NK-92 treated with Interleukin-12 subunit alpha and Interleukin-12 subunit beta, amount 100 ng/mL, for 24 hours (cell line): ENCODE results near the gene IGF2.

Experiments used
- DNase-seq: peaks from one replicate; lab custom pipeline; 2025; lab: John Stamatoyannopoulos, UW

Gene IGF2

DNA sequence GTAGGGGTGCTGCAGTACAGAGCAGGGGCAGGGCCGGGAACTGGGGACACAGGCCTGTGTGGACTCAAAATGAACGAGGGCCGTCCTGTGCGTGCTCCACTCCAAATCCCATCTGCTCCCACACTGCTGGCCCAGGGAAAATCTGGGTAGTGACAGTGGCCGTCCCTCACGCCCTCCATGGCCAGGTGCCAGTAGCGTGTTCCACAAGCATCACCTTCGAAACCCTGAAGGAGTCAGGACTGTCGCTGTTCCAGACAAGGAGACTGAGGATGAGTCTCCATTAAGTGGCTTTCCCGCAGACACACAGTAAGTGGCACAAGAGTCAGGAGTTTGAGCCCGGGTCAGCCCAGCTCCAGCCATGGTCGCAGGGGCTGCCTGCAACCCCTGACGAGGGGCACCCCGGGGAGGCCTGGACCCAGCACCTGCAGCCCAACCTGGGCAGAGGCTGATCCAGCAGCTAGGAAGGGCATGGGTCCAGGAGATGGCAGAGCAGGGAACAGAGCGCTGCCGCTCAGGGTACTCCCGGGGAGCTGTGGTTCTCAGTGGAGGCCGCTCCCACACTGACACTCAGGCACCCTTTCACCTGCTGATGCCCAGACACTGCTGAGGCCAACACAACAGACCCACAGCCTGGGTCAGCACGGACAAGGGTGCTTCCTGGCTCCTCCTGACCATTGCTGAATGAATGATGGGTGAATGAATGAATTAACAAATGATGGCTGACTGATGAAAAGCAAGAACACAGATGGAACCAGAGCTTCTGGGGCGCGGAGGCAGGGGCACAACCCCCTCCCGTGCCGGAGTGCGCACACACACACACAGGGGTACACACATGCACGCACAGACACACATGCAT, 35.3 kb downstream of the IGF2 start:
- no peak for DNase-seq

DNA sequence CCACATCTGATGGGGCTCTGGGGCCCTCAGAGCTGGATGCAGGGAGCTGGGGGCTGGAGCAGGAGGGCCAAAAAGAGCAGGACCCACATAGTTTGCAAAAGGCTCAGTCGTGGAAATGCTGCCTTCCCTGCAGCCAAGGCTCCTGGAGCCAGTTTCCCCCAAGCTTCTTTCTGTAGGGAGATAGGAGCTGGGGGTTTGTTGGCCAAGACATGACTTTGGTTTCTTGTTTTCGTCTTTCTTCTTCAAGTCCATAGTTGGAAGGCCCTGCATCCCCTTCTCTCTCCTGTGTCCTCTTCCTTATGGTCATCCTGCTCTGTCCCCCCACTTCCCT, 36.3 kb downstream of the IGF2 start:
- DNase-seq, result no peak

DNA sequence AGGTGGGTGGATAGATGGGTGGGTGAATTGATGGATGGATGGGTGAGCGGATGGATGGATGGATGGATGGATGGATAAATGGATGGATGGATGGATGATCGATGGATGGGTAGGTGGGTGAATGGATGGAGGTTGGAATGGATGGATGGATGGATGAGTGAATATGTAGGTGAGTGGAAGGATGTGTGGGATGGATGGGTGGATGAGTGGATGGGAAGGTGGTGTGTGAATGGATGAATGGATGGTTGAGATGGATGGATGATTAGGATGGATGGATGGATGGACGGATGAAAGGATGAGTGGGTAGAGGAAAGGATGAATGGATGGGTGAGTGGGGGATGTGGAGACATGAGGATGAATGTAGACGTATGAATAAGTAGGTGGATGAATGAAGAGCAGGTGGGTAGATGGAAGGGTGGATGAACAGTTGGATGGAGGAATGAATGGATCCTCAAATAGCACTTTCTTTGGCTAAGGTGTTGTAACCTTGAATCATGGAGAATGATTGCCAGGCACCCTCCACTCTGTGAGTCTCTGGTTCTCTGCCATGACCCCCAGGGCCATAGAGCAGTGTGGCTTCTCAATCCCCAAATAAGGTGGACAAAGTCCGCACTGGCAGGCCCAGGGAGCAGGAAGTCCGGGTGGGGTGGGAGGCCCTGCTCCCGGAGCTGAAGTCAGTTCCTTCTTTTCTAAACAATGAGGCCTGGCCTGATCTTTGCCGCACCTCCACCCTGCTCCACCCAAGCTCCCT, 36.9 kb downstream of the IGF2 start:
- DNase-seq, result no peak

DNA sequence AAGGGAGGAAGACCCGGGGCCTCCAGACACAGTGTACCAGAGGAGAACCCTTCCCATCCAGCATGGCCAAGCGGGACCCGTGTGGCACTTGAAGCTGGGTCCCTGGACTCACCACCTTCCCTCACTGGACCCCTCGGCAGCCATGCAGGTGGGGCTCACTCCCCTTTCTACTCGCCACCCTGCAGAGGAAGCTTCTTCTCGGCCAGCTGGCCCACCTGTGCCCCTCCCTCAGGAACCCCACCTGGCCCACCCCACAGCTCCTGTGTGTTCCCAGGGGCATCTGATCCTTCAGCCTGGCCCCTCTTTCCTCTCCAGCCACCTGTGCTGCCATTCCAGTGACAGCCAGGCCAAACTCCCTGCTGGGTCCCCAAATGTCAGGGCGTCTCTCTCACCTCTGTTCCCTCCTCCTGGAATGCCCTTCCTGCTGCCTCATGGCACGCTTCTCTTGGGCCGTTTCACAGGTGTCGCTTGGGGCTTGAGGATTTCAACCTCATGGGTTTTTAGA, 38.0 kb downstream of the IGF2 start:
- no peak for DNase-seq

DNA sequence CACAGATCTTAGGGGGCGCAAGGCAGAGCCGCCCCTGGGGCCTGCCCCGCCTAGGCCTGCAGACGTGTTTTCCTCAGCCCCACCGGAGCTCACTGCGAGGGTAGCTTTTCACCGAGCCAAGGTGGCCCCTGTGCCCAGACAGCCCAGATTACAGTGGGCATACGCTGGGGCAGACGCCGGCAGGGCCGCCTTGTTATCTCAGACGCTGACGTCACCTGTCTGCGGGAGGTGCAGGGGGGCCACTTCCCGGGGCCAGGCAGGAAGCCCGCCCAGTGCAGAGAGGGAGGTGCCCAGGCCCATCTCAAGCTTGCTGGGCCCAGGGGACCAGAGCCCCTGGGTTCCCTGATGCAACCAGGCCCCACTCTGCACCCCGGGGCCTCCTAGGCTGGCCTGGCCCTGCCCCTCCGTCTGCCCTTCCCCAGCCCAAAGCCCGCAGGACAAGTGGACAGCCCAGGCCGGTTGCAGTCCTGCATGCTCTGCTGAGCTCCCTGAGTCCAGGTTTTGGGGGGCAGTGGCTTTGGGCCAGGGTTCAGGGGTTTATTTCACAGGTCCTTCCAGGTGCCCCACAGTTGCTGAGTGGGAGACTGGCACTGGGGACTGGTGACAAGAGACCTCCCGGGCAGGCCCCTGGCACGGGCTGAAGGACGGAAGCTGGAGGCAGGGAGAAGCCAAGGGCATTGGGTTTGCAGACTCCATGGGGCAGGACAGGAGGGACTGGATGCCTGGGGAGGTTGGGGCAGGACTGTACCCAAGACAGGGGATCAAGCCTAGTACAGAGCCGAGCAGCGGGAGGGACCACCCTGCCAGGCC, 38.6 kb downstream of the IGF2 start:
- DNase-seq, result no peak

DNA sequence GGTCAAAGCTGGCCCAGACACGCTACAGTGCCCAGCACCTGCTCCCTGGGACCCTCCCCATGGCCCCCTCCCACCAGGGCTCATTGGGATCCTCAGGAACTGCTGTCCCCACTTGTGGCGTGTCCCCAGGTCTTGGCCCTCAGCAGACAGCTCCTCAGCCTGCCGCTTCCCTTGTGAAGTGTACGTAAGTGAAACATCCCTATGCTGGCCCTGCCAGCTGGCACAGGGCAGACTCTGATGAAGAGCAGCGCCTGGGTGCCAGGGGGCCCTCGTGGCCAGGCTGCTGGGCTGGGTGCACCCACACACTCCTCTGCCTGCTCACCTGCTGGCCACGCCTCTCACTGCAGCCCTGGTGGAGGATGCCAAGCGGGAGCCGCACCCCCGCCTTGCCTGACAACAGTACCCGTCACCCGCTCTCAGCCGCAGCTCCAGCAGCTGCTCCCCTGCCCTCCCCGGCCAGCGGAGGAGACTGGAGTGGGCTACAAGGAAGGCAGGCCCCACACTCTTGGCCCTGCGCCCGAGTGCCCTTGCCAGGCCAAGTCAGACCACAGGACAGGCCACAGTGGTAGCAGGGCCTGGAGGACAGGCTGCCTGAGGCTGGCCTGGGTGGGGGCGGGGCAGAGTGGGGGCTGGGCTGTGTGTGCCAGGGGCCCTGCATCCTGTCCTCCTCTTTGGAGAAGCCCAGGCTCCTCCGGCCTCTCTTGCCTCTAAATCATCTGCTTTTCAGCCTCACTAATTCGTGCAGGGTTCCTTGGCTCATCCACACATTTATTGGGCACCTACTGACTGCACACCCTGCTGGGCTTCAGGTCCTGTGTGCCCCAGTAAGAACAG, 39.5 kb downstream of the IGF2 start:
- no peak for DNase-seq

DNA sequence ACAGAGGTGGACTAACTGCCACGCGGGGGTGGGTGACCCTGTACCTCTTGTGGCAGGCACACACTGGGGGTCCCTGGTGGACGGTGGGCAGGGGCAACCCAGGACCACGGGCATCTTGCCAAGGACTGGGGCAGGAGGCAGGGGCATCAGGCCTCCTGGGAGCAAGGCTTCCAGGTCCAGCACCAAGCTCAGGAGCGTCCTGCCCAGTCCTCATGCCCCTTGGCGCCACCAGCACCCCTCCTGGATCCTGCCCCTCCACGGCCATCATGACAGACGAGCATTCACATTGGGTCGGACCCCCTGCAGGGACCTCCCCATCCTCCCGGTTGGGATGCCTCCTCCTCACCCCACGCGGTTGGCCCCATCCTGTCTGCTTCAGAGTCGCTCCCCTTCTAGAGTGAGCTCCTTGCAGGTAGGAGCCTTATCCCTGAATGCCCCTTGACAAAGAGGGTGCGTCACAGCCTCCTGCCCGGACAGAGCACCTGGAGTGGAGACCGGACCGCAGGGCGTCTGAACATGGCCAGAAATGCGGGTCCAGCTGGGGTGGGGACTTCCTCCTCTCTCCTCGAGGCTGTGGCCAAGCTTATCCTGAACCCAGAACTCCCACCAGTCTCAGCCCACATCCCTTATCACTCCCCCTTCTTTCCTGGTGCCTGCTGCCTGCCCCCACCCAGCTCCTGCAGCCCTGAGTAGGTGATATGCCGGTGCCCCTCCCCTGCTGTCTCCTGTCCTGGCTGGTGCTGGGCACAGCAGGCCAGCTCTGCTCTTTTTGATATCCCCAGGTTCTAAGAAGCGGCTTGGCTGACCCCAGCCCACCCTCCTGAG, 40.3 kb downstream of the IGF2 start:
- DNase-seq, result no peak

DNA sequence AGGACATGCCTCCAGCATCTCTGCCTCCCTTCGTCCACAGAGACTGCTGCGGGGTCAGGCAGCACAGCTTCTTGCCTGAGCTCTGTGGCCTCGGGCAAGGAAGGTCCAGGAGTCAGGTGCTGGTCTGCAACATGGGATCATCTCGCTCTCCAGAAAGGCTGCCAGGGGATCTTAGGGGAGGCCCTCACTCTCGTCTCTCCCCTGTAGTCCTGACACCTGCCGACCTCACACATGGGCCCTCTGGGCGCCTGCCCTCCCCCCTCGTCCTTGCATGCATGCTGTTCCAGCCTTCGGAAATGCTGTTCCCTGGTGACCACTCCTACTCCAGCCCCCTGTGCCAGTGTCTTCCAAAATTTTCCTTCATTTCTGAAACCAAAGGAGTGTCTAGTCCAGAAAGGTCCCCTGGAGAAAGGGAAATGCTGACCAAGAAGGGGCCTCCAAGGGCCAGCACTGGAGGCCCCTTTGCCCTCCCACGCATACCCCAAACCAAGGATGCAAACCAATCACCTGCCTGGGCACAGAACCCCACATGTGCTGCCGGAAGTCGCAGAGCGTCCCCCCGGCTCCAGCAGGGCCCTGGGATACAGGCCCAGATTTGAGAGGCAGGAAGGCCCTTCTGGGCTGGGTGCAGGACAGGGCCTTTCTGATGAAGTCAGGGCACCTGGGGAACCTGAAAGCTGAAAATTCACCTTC, 41.0 kb downstream of the IGF2 start:
- DNase-seq, result no peak

DNA sequence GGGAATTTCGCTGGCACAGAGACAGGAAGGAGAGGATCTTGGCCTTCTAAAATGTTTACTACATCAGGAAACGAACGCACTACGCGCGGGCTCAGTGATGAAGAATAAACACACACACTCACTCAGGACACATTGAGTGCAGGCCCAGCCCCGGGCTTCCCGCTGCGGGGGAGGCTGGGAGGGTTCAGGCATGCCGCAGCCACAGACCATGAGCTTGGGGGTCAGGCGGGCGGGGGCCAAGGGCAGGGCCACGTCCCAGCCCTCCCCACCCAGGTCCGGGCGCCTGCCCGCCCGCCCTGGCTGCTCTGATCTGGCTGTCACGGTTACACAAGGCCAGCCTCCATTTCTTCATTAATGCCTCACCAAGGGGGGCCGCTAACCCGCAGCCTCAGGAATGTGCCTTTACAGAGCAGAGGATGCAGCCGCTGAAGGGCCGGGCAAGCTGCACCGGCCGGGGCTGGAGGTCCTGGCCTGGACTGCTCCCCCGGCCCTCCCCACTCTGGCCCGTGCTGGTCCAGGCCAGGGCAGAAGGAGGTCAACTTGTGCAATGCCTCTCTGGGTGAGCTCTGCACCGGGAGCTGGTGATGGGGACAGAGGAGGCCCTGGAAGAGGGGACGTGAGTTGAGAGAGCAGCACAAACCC, 41.7 kb downstream of the IGF2 start:
- DNase-seq, result no peak

DNA sequence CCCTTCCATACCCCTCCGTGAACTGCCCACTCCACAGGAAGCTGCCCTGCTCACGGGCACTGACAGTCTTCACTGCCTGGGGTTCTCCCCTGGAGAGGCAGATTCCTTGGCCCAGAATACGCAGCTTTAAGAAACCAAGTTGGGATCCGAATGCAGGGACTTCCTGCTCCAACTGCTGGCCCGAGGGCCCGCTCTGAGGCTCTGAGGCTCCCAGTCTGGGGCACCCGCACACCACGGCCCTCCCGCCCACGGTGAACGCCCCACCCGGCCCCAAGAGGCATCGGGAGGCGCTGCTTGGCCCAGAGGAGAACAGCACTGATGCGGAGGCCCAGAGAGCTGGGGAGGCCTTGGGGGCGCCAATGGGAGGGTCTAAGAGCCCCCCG, 42.3 kb downstream of the IGF2 start:
- DNase-seq, result no peak

DNA sequence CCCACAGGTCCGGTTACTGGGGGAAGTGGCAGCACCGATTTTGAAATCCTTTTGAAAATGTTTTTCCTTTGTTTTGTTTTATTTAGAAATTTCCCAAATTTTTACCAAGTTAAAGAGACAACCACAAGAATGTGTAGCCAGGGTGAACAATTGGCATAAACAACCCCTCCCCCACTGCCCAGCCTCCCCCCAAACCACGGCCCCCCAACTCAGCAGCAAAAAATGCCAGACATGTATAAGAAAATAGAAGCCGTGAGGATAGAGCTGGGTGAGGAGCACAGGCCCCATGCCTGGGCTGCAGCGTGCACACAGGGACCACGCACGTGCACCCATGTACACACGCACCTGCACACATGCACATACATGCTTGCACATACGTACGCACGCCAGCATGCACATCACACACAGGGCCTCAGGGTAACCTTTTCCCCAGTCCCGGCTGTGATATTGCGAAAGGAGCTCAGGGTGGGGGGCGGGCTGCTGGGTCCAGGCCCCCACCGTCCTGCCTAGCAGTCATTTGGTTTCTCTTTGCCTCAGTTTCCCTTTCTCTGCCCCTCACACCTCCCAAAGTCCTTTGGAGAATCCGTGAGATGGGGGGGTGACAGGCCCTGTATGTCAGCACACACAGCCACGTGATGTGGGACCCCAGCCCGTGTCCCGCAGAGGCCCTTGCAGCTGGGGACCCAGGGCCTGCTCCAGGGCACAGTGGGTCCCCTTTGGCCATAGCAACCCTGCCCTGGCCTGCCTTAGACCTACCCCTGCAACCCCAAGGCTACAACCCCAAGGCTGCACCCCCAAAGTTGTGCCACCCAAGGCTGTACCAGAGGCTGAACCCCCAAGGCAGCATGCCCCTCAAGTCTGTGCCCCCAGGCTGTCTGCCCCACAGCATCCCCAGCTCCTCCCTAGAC, 42.9 kb downstream of the IGF2 start:
- no peak for DNase-seq

DNA sequence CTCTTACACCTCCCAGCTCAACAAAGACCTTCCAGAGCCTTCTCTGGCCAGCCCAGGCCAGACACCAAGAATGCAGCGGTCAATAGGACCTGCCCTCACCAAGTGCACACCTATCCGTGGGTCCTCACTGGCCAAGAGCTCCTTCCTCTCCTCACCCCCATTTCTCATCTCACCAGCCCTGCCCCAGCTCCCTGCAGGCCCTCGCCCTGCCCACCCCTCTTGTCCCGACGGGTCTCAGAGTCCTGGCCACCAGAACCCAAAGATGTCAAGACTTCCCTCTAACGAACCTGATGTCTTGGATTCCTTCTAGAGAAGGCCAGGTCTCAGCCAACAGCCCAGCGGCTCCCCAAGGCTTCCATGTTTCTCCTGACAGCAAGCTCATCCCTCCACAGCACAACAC, 43.6 kb downstream of the IGF2 start:
- DNase-seq, result no peak

DNA sequence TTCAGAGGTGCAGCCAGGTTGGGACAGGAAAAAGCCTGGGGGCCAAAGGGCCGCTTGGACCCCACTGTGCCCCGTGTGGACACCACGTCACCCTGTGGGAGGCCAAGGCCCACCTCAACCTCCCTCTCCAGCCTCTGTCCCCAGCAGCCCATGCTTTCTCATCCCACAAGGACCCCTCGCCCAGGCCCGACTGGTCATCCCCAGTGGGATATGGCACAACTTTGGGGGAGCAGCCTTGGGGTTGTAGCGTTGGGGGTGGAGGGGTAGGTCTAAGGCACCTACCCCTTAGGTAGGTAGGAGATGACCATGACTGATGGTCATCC, 44.0 kb downstream of the IGF2 start:
- no peak for DNase-seq

DNA sequence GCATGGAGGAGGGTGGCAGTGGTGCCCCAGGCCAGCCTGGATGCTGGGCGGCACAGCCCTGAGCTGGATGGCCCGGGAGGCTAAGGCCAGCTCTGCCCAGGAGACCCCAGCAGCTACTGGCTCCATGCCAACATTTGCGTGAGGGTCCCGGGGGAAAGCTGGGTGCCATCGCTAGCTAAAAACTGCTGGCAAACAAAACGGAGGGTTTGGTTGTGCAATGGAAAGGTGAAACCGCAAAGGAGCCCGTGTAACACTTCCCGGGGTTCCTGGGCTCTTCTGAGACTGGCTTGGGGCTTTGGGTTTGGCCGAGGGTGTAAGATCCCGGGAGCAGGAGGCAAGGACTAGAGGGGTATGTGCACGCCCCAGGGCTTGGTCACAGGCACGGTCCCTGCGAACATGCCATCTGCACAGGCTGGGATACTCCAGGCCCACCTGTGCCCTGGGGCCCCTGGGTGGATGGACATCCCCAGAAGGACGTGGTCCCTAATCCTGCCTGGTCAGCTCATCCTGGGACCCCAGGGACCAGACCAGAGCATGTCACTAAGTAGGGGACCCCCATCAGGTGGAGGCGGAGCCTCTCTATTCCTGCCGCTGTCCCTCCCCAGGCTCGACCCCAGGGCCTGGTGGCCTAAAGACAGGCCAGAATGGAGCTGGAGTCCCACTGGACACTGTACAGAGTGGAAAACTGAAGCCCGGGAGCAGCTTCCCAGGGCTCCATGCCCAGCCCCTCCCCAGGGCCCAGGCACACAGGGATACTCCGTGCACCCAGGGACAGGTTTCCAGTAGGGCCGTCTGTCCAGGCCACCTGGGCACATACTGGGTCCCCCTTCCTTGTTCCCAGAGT, 44.6 kb downstream of the IGF2 start:
- no peak for DNase-seq

DNA sequence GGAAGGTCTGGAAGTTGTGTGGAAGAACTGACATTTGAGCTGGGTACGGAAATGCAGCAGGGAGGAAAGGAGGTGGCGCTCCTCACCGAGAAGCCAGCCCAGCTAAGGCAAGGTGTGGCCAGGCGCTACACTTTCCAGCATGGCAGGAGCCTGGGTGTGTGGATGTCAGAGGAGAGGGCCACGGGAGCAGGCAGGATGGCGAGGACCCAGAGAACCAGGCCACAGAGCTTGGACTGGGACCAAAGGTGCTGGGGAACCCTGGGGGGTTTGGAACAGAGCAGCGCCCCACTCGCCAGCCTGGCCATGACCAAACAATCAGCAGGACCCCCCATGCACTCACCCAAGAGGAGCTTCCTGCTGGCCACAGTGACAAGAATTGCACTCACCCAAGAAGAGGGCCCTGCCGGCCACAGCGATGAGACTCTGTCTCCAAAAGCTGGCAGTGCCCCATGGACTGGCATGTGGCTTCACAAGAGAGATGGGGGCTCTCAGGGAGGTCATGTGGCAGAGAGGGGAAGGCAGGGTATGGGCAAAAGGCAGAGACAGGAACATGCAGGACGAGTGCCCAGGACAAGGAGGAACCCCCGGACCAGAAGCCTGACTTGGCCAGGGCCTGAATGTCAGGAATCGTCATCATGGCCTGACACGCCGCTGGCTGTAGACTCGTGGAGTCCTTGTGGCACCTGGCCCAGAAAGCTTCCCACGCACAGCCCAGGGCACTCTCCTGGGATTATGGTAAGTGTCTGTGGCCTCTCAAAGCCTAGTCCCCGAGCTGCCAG, 45.4 kb downstream of the IGF2 start:
- DNase-seq, result no peak

DNA sequence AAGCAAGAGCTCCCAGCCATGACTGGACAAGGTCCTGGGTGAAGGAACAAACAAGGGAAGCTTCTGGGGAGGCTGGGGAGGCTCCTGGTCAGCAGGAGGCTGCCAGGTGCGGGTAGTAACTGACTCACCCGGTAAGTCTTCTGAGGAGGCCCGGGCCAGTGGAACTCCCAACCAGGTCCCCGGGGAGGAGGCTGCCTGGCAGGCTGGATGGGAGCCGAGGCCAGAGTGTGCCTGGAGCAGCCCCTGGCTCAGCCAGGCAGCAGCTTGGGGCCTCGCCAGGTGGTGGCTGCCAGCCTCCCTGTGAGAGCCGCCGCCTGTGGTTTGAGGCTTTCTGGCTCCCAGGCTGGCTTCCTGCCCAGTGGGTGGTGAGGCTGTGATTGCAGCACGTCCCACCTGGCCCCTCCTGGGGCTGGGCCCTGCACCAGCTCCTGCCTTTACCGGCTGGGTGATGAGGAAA, 46.2 kb downstream of the IGF2 start:
- no peak for DNase-seq

DNA sequence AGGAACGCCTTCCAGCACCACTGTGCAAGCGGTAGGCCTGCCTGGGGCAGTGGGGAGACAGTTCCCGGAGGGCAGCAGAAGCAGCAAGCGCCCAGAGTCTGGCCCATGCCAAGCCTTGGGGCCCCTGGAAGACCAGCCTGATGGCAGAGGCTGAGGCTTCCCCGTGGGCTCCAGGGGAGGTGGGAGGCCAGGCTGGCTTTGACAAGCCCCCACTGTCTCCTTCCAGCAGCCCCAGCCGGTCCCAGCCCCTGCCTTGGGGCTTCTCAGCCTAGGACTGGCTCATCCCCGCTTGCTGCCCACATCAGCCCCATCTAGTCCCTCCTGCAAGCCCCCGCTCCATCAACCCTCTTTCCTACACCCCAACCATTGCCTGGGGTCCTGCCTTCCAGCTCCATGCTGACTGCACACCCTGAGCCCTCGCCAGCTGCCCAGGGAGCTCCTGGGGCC, 46.7 kb downstream of the IGF2 start:
- DNase-seq, result no peak
